HG02763 (cell line): ENCODE measurements around the gene IGF2BP3.
A peak's percentile ranks its signal among the peaks of the same experiment; 100 is the strongest.
"Not testable (repeated sequence)": the region's sequence is repeated elsewhere in the genome, so short reads cannot be mapped to it uniquely, and the experiment has no call there.

ENCODE experiments used
- ATAC-seq: cut with Tn5 transposase; IDR thresholded peaks from one replicate; pipeline ENCODE4 v1.9.1; 2021; ENCODE audit warnings: mild to moderate bottlenecking, moderate library complexity; ENCODE audit not compliant: unreplicated experiment

IGF2BP3 gene

GRCh38 chr7:23470330-23471105, at the start of gene IGF2BP3:
IGF2BP3 (minus strand) TSS chr7:23470491; CDS start chr7:23470110, 381 bp downstream.
- ATAC-seq, result no peak

GRCh38 chr7:23514755-23515154, 44.5 kb upstream of the IGF2BP3 start:
- ATAC-seq, result no peak

GRCh38 chr7:23513746-23514145, 43.5 kb upstream of the IGF2BP3 start:
- not testable (repeated sequence) for ATAC-seq

GRCh38 chr7:23494009-23494408, 23.7 kb upstream of the IGF2BP3 start:
- ATAC-seq, result no peak

GRCh38 chr7:23491502-23491901, 21.2 kb upstream of the IGF2BP3 start:
- no peak for ATAC-seq

GRCh38 chr7:23490357-23491135, 20.3 kb upstream of the IGF2BP3 start:
- ATAC-seq, result peak; percentile 73

GRCh38 chr7:23488714-23489113, 18.4 kb upstream of the IGF2BP3 start:
- ATAC-seq, result not testable (repeated sequence)

GRCh38 chr7:23487670-23488069, 17.4 kb upstream of the IGF2BP3 start:
- ATAC-seq, result no peak

- no peak for ATAC-seq
Measured at GRCh38 chr7:23486002-23486773, 15.9 kb upstream of the IGF2BP3 start.

- no peak for ATAC-seq
Measured at GRCh38 chr7:23482686-23483085, 12.4 kb upstream of the IGF2BP3 start.

- no peak for ATAC-seq
Measured at GRCh38 chr7:23477962-23478866, 7.9 kb upstream of the IGF2BP3 start.

GRCh38 chr7:23477157-23477499, 6.8 kb upstream of the IGF2BP3 start:
- ATAC-seq, result no peak

- no peak for ATAC-seq
Measured at GRCh38 chr7:23476286-23477156, 6.2 kb upstream of the IGF2BP3 start.

GRCh38 chr7:23475576-23475839, 5.2 kb upstream of the IGF2BP3 start:
- ATAC-seq, result no peak

GRCh38 chr7:23474829-23475575, 4.7 kb upstream of the IGF2BP3 start:
- ATAC-seq, result no peak

- peak; percentile 70 for ATAC-seq
Measured at GRCh38 chr7:23474094-23474828, 4.0 kb upstream of the IGF2BP3 start.

GRCh38 chr7:23473844-23474093, 3.5 kb upstream of the IGF2BP3 start:
- no peak for ATAC-seq

GRCh38 chr7:23472956-23473843, 2.9 kb upstream of the IGF2BP3 start:
- no peak for ATAC-seq
